Astrocyte (in vitro differentiated cells and primary cell): ENCODE measurements around the gene RAB6A.

Experiments used
- EZH2 ChIP-seq: IDR thresholded peaks from 2 replicates; pipeline ENCODE4 v1.6.1; 2012; ENCODE audit warnings: mild to moderate bottlenecking, low read length, inconsistent platforms; ENCODE audit not compliant: insufficient read depth
- TF ChIP-seq, protein P1 (sequence below): IDR thresholded peaks from 2 replicates; pipeline ENCODE4 v1.5.1; 2011; ENCODE audit warnings: low read depth, mild to moderate bottlenecking, inconsistent platforms, low read length, moderate library complexity; ENCODE audit not compliant: insufficient read depth

DNA sequence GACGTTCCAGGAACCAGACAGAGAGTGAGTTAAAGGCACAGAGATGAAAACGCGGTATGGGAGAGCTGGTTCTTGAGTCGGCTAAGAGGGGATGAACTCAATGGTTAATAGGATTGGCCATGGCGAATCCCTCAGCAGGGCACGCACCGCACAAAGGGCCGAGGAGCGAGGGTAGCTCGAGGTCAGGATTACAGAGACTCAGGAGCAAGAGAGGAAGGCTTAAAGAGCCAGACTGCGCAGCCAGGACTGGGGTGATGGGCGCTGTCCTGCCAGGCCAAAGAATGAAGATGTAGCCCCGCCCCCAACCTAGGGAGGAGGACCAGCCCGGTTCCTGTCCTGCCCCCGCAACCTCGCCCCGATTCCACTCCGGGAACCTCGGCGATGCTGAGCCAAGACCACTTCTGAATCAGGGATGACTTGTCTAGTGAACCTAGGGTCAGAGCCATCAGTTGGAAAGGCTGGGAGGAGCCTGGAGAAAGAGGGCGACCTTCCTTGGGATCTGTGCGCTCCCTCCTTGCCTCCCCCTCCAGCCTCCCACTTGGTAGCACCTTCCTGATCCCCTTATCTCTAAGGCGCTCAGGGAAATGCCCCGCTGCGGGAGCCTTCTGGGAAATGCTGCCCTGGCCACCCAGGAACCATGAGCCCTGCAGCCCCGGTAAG is 114.8 kb downstream of the RAB6A start, which contains the start of gene PLEKHB1:
- TF ChIP-seq, protein P1, sequence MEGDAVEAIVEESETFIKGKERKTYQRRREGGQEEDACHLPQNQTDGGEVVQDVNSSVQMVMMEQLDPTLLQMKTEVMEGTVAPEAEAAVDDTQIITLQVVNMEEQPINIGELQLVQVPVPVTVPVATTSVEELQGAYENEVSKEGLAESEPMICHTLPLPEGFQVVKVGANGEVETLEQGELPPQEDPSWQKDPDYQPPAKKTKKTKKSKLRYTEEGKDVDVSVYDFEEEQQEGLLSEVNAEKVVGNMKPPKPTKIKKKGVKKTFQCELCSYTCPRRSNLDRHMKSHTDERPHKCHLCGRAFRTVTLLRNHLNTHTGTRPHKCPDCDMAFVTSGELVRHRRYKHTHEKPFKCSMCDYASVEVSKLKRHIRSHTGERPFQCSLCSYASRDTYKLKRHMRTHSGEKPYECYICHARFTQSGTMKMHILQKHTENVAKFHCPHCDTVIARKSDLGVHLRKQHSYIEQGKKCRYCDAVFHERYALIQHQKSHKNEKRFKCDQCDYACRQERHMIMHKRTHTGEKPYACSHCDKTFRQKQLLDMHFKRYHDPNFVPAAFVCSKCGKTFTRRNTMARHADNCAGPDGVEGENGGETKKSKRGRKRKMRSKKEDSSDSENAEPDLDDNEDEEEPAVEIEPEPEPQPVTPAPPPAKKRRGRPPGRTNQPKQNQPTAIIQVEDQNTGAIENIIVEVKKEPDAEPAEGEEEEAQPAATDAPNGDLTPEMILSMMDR: no peak
- TF ChIP-seq EZH2: no peak
